DMS79 (cell line): ENCODE measurements around the gene LRRK1.

Source experiments
- DNase-seq: peaks from one replicate; lab custom pipeline; 2025; lab: John Stamatoyannopoulos, UW

Gene LRRK1

DNA sequence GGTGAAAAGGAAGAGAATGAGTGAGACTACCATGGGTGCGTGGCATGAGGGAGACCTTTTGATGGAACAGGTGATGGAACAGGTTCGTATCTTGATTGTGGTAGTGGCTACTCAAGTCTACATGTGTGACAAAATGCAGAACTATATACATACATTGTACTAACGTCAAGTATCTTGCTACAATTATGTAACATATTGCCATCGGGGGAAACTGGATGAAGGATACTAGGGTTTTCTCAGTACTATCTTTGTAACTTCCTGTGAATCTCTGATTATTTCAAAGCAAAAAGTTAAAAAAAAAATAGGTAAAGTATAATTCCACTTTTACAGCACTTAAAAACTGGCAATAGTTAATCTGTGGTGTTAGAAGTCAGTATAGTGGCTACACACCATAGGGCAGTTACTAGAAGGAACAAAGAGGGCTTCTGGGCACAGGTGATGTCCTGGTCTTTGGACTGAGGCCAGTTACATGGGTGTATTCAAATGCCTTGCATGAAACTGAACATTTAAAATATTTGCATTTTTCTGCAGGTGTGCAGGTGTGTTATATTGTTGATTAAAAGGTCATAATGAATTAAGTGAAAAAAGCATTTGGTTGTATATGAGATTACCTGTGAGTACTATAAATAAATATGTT is 61.4 kb downstream of the LRRK1 start:
- no peak for DNase-seq

DNA sequence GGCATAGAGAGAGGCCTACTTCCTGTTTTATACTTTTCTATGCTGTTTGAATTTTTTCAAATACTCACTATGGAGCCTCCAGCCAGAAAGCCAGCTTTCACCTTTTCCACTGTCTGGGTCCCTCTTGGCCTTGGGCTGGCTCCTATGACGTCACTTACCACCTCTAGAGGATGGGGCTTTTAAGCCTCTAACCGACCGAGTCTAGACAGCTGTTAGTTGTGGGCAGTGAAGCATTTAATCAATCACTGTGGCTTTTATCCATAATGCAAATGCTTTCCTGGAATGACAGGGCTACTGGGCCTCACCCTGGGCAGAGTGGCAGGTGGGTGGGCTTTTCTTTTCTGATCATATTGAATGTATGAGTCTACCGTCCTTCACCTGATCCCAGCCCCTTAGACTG is 61.9 kb downstream of the LRRK1 start:
- no peak for DNase-seq

DNA sequence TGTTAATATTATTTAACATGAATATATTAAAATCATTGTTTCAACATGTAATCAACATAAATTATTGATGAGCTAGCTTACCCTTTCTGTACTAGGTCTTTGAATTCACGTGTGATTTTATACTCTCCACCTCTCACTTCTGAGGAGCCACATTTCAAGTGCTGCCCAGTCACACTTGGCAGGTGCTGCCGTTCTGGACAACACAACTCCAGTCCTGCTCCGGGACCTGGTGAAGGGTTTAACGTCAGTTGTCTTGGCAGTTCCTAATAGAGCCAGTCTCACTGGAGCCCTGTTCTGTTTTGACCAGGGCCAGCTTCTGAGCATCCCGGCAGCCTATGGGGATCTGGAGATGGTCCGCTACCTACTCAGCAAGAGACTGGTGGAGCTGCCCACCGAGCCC is 64.1 kb downstream of the LRRK1 start:
- no peak for DNase-seq

GRCh38 chr15:100985401-100985800 is 66.2 kb downstream of the LRRK1 start:
- DNase-seq = no peak

GRCh38 chr15:100986158-100986896 is 67.2 kb downstream of the LRRK1 start:
- DNase-seq = no peak

DNA sequence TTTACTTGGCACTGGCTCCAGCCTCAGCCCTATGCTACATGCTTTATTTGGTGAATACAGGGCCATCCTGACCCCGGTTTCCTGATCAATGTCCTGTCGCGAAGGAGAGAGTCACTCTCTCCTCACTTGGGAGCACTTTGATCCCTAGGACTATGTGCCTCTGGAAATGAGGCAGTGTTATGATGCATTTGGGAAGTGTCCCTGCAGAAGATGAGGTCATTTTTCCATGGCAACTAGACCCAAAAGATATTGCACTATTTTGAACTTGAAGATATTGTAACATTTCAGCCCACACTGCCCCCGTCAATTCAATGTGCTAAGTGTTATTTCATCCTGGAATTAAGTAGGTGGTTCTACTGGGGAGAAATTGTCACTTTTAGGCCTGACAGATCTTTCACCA is 68.0 kb downstream of the LRRK1 start:
- no peak for DNase-seq

DNA sequence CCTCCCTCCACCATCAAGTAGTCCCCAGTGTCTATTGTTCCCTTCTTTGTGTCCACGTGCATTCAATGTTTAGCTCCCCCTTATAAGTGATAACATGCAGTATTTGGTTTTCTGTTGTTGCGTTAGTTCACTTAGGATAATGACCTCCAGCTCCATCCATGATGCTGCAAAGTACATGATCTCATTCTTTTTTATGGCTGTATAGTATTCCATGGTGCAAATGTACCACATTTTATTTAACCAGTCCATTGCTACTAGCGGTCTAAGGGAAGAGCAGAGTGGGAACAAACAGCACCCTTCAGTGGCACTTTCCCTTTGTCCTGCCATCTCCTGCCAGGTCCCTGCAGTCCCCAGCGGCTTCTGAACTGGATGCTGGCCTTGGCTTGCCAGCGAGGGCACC is 69.1 kb downstream of the LRRK1 start:
- DNase-seq = no peak

DNA sequence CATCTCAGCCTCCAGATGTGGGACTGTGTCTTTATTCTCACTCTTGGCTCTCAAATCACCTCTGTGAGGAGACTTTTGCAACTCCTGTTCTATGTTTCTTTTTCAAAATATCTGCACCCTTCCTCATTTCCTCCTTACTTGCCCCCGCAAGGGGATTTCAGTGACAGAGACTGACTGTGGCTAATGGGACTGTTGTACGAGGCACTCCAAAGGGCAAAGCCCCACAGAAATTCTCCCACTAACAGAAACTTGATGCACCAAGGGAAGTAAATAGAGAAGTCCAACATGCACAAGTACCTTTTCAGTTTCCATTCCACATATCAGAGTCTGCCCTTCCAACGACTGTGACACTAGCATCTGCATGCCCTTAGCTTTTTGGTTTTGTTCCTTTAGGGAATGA is 69.7 kb downstream of the LRRK1 start:
- no peak for DNase-seq

GRCh38 chr15:100994597-100995446 is 75.7 kb downstream of the LRRK1 start:
- peak; percentile 25 for DNase-seq

GRCh38 chr15:100995471-100996430 is 76.6 kb downstream of the LRRK1 start:
- no peak for DNase-seq

- no peak for DNase-seq
Observed at GRCh38 chr15:100997442-100997841, 78.3 kb downstream of the LRRK1 start.

GRCh38 chr15:100998630-100999029 is 79.5 kb downstream of the LRRK1 start:
- DNase-seq = no peak

DNA sequence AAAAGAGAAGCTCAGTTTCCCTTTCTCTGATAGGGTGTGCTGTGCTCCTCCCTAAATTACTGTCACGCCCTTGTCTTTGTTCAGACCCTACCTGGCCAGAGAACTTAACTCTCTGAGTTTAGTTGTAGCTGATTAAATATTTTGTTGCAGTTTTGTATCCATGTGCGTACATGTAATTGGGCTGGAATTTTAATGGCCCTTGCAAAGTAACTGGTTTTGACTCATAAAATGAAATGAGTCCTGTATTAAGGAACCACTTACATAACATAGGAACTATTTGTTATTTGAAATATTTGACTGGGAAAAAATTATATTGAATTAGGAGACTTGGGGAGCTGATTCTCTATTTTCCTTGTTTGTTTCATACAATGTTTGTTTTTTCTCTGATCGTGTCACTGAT is 80.2 kb downstream of the LRRK1 start:
- DNase-seq = no peak

DNA sequence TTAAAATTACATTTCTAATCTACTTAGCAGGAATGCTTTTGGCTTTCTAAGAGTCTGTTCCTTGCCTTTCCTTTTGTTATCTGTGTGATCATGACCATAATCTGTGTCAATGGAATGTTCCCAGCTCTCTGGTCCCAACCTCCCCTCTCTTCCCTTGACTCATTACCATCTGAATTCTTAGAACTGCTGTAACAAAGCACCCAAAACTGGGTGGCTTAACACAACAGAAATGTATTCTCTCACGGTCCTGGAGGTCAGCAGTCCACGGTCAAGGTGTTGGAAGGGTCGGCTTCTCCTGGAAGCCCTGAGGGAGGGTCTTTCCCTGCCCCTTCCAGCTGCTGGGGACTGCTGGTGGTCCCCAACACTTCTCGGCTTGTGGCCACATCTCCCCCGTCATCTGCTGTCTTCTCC is 81.1 kb downstream of the LRRK1 start:
- DNase-seq = no peak

GRCh38 chr15:101001056-101001455 is 81.9 kb downstream of the LRRK1 start:
- DNase-seq = no peak

DNA sequence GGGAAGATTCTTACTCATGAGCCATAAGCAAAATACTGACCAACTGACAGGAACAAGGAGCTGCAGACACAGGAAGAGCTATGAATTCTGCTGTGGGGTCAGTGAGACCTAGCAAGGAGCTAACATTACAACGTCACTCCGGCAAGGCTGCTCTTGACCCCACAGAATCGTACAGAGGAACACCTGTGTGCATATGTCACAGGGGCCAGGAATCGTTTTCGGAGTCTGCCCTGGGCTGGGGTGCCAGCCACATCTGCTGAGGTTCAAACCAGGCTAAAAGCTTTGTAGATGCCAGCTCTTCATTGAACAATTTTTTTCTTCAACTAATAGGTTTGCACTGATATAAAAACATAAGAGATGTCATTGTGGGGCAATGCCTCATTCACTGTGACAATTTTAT is 82.6 kb downstream of the LRRK1 start:
- DNase-seq = no peak

- no peak for DNase-seq
Observed at GRCh38 chr15:101003081-101003480, 83.9 kb downstream of the LRRK1 start.

DNA sequence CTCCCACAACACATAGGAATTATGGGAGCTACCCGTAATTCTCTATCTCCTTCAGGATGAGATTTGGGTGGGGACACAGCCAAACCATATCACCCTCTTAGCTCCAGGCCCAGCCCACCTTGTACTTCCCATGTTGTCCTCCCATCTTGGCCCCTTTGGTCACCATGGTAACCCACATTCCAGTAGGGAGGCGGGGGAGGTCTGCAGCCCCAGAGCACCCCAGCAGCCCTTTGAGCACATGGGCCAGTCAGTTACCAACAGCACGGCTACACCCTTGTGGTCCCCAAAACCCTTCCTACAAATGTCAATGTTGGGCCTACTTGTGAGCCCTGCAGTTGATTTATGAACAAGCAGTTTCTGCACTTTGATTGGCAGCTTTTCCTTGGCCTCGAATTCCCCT is 84.5 kb downstream of the LRRK1 start:
- DNase-seq = no peak

DNA sequence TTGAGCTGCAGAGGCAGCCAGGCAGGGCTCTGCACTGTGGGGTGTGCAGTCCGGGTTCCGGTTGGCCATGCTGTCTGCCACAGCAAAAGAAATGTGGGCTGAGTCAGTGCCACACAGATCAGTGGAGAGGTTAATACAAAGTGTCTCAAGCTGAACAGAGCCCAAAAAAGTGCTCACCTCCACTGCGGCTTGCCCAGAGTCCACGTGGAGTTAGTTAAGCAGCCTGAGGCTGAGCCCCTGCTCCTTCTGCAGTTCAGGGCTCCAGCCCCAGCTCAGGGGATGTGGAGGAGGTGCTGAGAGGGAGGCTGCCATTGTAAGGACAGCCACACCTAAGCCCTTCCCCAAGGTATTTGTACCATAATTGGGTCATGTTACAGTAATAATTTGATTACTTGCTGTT is 85.3 kb downstream of the LRRK1 start:
- DNase-seq = no peak

GRCh38 chr15:101004986-101005747 is 86.0 kb downstream of the LRRK1 start:
- DNase-seq = no peak
